Measurements from ENCODE around the gene CYS1.

The CYS1 gene

DNA sequence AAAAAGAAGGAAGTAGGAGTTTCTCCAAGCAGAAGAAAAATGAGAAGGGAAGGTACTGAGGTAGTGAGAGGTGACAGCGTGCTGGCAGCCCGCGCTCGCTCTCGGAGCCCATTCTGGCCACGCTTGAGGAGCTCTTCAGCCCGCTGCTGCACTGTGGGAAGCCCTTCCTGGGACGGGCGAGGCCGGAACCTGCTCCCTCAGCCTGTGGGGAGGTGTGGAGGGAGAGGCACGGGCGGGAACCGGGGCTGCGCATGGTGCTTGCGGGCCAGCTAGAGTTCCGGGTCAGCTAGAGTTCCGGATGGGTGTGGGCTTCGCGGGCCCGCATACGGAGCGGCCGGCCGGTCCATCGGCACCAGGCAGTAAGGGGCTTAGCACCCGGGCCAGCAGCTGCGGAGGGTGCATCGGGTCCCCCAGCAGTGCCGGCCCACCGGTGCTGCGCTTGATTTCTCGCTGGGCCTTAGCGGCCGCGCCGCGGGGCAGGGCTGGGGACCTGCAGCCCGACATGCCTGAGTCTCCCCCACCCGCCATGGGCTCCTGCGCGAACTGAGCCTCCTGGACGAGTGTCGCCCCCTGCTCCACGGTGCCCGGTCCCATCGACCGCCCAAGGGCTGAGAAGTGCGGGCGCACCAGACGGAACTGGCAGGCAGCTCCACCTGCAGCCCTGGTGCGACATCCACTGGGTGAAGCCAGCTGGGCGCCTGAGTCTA is 11.1 kb upstream of the CYS1 start:
- DNase-seq, result no peak

DNA sequence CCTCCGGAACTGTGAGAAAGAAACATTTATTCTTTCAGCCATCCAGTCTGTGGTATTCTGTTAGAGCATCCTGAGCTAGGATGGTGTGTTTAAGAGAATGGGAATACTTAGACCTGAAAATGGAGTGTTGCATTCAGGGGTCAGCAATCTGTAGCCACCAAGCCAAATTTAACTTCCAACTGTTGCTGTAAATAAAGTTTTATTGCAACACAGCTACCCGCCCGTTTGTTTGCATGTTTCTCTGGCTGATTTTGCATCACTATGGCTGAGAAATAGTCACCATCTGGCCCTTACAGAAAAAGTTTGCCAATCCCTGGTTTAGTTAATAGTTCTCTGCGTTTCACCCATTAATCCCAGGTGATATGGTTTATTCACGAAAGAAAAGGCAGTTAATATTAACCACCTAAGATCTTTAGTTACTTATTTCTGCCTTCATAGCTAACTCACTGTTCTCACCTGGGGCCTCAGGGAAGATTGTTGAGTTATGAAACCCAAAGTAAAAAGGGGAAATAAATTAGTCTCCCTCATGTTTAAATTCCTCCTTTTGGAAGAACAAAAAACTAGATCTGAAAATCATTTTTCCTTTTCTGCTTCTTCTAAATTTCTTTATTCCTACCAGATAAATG is 9.5 kb upstream of the CYS1 start:
- peak in 1 of 2 experiments; percentile 2 for DNase-seq

DNA sequence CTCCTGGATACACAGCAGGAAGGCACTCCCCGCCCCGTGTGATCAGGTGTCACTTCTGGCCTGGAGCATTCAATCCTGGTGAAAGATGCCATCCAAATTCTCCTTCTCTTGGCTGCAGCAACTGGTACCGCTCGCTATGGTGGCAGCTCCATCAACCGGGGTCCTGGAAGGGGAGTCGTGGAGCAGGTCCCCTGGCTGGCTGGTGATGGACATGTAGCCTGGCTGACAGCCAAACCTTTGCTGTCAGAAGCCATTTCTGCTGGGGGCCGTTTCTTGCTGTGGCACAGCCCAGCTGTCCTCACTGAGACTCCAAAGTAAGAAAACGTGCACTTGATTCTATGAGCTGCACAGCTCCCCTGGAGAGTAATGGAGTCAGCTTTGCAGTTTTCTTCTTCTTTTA is 7.1 kb upstream of the CYS1 start:
- no peak for DNase-seq

DNA sequence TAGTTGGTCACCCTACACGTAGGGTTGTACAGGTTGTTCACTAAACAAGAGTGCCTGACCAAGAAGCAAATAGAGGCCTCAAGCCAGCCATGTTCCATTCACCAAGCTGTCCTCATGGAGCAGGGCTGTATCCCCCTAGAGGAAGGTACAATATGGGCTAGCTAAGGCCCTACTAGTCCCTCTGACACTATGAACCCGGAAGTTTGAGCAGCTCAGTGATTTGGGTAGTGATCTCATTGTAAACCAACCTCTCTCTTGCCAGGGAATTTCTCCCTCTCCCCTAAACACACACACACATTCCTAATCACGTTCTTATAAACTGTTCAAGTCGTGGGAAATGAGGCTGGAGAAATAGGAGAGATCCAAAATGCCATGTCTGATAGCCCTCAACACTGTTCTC is 6.7 kb upstream of the CYS1 start:
- no peak for DNase-seq

DNA sequence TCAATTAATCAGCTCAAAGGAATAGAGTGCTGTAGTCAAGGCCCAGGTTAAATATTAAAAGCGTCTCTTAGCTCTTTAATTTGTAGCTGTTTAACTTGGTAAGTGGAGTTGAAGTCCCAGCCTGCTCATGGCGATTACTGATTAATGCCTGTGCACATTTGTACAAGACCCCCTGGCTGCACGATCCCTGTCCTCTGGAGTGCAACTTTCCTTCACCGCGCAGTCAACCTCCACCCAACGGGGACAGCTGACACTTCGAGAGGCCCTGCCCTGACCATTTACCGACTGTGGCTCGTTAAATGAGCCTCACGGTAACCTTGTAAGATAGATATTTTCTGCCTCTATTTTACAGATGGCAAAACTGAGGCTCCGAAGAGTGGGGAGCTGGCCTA is 5.5 kb upstream of the CYS1 start:
- DNase-seq, result no peak

DNA sequence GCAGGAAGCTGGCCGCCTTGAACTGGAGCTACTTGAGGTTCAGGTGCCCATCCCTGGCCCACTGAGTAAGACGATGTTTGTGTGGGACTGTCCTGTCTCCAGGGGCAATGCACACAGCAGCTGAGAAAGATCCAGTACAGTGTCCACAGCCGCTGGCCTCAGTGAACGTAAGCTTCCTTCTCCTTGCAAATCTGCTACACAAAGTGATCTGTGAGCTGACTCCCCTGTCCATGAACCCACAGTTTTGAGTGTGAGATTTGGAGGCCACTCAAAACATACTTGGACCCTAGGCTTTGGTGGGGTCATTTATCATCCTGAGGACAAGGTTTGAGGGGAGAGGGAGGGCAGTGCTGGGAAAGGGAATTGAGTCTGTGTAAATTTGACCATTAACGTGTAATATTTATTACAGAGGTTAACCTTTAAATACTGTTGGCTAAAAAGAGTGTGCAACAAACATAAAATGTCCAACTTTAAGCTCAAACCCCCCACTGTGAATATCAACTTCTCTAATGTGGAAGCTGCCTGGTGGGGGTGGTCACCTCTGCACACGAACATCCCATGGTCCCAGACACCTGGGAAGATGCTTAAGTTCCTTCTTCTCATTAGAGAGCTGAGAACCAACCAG is 4.9 kb upstream of the CYS1 start:
- DNase-seq, result no peak

DNA sequence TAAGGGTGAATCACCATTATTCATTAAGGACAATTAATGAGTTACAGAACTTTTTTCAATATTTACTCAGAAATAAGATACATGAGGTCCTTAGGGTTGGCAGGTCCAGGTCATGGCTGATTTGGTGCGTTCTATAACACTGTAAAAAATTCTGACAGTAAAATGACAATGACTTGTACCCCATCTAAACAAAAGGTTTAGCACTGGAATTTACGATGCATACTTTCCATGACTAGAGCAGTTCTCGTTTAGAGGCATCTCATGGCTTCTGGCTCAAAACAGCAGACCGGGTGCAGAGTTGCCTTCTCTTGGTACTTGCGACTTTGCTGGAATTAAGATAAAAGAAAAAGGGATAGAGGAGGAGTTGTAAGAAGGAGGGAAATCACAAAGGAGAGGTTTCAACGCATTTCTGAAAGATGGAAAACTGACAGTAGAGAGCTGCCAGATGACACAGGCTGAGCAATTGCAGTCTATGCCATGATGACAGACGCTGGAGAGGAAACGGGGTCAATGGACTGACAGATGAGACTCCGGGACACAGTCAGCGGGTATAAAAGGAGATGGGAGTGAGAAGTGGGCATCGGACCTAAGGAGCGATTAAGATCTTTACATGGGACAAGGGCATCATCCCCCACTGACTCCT is 4.1 kb upstream of the CYS1 start:
- DNase-seq, result no peak

DNA sequence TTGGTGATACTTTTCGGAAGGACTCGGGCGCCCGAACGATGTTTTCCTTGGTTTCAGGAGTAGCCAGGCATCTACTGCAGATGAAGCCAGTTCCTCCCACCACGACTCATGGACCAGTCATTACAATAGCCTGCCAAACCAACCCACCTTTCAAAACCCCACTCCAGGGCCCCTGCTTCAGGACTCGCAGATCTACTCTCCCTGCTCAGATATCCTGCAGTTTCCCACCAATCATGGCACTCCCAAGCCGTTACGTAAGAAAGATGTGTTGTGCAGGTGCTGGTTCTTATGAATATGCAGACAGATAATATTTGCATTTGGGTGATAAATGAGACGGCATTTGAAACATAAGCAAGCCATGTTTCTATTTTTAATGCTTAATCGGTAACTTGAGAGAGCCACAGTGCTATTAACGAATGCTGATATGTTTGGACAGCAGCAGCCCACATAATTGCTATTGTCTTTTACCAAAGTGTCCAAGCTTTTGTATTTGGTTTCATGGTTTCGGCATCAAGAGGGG is 3.5 kb upstream of the CYS1 start:
- no peak for DNase-seq

DNA sequence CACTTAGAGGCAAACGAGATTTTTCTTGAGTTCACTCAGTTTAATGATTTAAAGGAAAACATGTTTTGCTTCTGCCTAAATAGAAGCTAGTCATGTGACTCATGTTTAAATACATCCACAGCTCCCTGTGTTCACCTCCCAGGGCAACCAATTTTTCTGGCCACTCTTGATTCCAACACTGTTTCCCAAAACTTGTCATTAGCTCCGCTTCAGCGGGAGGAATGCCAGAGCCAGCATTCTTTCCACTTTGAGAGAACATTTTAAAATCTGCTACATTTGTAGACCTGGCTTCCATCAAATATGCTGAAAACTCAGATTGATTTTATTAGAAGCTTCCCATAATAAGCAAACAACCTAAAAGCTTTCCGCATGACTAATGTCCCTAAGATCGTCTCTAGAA is 2.8 kb upstream of the CYS1 start:
- no peak for DNase-seq

DNA sequence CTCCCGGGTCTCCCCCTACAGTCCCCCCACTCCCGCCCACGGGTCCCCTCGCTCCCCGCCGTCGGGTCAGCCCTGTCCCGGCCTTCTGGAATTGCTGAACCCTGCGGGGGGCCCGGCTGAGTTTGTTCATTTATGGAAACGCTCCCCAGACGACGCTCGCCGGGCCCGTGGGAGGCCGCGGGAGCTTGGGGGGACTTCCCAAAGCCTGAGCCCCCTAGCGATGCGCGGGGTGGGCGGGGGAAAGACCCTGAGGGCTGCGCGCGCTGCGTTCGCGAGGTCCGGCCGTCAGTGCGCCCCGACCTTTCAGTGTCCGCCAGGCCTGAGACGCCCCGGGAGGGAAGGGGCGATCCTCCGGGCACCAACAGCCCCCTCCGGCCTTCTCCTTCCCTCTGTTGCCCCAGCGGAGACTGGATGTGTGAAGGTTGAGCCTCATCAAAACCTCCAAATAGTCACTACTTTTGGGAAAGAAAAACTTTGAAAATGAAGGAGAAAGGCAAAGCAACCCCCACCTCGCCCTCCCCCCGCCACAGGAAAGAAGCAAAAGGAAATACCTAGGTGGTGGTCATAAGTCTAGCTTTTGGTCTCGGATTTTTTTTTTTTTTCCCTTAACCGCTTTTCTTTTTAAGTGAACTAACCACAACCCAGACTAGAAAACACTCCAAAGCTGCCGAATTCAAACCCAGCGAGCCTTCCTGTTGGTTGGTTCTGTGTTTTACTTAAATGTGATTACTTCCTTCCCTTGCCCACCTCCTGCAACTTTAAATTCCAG is 509 bp upstream of the CYS1 start:
- no peak for DNase-seq

DNA sequence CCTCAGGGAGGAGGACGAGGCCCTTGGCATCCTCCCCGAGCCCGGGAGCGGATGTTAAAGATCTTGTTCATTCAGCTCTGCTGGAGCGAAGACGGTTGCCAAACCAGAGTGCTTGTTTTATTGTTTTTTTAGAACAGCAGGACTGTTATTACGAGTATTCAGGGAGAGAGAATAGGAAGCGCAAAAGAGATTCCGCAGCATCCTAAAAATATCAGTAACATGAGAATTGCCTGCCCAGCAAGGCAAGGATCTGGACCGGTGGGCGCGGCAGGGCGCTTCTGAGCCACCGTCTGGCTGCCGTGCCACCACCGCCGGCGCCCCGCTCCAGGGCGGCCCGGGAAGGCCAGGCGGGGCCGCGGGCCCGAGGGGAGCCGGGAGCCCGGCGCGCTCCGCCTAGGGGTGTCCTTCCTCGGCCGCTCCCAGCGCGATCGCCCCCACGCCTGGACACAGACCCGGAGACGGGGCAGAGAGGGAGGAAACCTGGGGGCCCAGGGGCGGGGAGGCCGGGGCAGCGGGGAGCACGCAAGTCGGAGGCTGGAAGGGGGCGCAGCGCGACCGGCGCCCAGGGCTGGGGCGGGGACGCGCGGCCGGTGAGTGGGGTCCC is 843 bp downstream of the CYS1 start:
- no peak for DNase-seq

DNA sequence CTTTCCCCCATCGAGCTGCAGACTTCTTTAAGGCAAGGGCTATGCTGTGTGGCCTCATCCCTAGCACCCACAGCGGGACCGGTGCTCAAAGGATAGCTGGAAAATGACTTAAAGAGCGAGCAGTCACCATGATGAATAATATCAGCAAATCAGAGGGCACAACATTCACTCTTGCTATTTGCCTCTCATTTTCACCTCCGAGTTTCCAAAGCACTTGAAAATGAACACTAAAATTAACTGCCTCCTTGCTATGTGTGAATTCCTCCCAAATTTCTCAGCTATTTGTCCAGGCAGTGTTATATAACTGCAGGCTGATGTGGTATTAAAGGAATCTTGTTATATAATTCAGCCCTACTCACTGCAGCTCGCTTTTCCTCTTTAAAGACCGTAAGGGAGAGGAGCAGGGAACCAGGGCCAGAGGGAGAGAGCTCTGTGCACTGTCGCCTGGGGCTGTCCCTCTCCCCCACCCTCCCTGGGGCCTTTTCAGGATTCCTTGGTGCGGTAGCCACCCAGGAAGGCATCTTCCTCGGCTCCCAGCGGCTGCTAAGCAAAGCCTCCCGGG is 1.4 kb downstream of the CYS1 start:
- no peak for DNase-seq

DNA sequence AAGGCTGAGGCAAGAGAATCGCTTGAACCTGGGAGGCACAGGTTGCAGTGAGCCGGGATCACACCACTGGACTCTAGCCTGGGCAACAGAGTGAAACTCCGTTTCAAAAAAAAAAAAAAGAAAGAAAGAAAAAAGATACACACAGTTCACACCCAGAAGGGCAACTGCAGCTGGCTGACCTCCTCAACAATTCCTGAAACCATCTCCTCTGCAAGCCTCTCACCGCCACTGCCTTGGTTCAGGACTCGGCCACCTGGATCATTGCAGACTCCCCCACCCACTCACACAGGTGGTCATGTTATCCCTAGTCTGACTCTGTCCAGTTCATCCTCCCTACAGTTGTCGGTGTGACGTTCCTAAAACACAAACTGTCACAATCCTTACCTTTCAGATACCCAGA is 2.2 kb downstream of the CYS1 start:
- no peak for DNase-seq

DNA sequence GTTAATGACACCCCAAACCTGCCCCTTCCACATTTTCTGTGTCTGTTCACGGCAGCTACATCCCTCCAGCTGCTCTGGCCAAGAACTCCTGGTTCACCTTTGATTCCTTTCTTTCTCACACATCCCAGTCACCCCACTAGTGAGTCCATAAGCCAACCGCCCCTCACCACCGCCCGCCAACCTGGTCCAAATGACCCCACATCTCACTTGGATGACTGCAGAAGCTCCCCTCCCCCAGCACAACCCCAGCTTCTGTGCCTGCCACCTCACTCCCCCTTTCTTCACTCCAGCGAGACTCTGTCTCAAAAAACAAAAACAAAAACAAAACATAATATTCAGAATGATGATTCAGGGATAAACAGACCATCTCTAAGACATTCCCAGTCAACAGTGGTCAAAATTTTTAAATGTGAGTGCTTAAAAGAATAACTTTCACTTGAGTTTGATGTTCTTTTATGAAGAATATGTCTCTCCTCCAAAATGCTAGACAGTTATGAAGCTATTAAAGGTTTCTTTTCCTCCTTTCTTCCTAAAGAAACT is 3.2 kb downstream of the CYS1 start:
- no peak for DNase-seq

DNA sequence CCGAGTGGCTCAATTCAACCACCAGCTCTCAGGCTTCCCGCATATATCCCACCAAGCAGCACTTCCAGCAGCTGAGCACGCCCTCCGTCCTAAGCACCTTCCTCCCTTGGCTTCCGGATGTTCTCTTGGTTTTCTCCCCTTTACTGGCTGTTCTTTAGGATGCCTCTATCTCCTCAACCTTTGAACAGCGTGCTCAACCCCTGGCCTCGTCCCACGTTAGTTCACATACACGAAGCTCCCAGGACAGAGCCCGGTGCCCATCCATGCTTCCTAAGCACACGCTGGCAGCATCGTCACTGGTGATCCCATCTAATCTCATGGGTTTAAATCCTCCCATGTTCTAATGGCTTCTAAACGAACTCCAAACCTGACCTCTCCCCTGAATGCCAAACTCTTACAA is 3.7 kb downstream of the CYS1 start:
- no peak for DNase-seq

DNA sequence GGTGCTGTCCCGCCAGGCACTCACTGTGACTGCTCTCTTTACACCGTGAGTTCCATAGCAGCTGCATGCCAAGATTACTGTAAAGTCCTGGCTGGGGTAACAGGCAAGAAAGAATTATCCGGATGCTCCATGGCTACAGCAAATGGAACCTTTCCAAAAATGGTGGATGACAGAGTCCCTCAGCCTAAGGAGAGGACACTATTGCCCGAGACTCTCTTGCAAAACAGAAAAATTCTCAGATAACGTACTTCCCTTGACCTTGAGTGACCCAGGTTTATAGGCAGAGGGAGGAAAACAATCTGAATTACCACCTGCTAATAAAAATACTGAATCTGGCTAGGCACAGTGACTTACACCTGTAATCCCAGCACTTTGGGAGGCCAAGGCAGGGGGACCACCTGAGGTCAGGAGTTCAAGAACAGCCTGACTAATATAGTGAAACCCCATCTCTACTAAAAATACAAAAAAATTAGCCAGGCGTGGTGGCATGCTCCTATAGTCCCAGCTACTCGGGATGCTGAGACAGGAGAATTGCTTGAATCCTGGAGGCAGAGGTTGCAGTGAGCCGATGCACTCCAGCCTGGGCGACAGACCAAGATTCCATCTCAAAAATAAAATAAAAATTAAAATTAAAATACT is 4.5 kb downstream of the CYS1 start:
- DNase-seq, result no peak

DNA sequence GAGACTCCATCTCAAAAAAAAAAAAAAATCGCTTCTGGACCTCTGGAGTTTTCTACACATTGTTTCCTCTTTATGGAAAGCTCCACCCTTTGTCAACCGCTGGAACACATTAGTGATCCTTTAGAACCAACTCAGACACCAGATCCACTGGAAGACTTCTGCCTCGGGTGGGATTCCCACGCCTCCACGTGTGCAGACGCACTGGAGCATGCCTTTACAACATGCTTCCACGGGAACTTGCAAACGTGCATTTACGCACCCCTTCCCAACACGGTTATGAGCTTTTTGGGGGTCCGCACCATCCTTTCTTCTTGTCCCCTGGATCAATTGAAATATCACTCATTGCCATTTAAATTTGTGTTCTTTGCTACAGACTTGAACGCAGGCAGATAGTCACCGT is 5.1 kb downstream of the CYS1 start:
- DNase-seq, result no peak

DNA sequence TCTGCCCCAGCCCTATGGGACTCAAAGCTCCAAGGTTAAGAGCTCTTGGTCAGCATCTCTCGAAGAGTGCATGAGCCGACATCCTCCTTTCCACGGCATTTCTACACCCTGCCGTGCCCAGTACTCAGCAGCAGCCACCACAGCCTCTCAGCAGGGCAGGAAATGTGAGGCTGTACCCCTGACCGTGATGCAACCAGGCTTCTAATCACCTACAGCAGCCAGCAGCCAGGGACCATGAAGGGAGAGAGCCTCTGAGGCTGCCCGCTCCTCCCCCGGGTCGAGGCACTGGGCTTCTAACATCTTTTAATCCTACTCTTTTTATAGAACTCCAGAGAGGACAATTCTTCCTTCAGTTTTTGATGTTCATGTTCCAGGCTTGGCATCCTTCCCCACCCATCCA is 6.5 kb downstream of the CYS1 start:
- DNase-seq, result no peak

DNA sequence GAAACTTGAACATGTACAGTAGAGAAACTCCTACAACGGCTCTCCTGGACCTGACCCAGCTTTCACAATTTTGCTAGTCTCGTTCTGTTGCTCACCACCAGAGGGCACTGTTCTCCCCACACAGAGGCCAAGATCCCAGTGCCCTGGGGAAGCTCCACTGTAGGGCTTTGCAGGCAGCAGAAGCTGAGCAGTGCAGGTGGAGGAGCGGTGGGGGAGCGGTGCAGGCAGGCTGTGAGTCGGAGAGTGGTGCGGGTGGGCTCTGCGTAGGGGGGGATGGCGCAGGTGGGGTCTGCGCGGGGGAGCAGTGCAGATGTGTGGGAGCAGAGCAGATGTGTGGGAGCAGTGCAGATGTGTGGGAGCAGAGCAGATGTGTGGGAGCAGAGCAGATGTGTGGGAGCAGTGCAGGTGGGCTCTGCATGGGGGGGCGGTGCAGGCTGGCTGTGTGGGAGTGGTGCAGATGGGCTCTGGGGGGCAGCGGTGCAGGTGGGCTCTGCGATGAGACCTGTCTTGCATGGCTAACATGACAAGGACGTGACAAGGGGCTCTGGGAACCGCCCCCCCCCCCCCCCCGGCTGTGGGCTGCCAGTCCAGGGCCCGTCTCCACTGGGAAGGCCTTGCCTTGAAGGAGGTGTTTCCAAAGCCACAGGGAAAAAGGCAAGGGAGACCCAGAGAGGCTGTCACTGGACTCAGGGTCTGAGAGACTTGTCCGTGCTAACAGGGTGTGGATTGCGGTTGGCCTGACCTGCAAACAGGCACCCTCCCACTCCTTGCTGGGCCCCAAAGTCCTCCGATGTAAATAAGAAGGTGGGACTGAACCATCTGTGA is 7.3 kb downstream of the CYS1 start:
- peak; percentile 72 to 74 for DNase-seq

DNA sequence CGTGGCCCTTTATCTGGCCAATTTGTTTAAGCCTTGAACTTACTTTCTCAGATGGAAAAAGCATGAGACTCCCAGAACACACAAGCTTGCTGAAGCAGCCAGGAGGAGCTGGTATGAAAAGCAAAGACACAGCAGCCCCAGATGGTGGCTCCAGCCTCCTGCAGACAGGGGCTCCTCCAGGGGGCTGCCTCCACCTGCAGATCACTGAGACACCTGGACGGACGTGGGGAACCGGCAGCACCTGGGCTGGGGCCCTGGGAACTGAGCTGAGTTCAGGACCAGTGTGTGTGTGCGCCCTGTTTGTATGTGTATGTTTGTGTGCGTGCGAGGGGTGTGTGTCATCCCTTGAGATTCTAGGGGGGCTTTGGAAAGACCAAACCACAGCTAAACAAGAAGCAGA is 8.6 kb downstream of the CYS1 start:
- no peak for DNase-seq

DNA sequence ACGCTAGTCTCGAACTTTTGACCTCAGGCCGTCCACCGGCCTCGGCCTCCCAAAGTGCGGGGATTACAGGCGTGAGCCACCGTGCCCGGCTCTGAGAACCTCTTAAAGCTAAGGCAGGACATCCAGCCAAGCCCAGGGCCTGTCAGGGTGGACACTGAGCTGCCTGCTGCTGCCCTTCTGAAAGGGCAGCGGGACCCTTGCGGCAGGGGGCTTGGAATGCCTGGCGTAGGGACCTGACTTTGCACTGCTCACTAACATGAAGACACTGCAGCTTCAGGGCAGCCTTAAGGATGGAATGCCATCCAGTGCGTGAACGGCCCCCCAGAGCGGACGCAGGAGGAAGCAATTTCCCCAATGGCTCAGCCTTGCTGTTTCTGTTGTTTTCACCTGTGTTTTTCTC is 9.0 kb downstream of the CYS1 start:
- no peak for DNase-seq
